H1 (cell line): ENCODE measurements around the gene PTH1R. TPM values are rescaled to one million over a fixed set of nuclear protein-coding genes. Genes with fewer than 3 reads are reported as not detected.

ENCODE experiments used
- CHD1 ChIP-seq: IDR thresholded peaks from 2 replicates; pipeline ENCODE4 v1.6.1; 2012; ENCODE audit warnings: low read depth, low read length, improper control_type of control experiment
- CHD7 ChIP-seq: fragments of 300-600 bp; sonication (generic); IDR thresholded peaks from 2 replicates; pipeline ENCODE4 v1.7.1; 2012; ENCODE audit warnings: low read length, moderate library complexity, mild to moderate bottlenecking, inconsistent platforms; ENCODE audit not compliant: insufficient replicate concordance
- GTF2F1 ChIP-seq: IDR thresholded peaks from 2 replicates; pipeline ENCODE4 v1.6.1; 2012; ENCODE audit warnings: low read depth, low read length, improper control_type of control experiment, borderline replicate concordance
- JUND ChIP-seq: IDR thresholded peaks from 2 replicates; pipeline ENCODE4 v1.6.1; 2011; ENCODE audit warnings: mild to moderate bottlenecking, improper control_type of control experiment, low read length
- KDM1A ChIP-seq: fragments of 200-600, 300-600 bp; sonication (generic); IDR thresholded peaks from 2 replicates; pipeline ENCODE4 v1.7.1; 2016; ENCODE audit warnings: mild to moderate bottlenecking, low read length, borderline replicate concordance
- RAD21 ChIP-seq, 2 experiments: IDR thresholded peaks in 1 of 2; conservative IDR thresholded peaks in 1 of 2; 2 replicates each; pipeline ENCODE4 v1.6.1; 2011; ENCODE audit warnings: low read depth in 2 of 2, low read length in 2 of 2, improper control_type of control experiment in 1 of 2, inconsistent platforms in 1 of 2, mild to moderate bottlenecking in 1 of 2, moderate library complexity in 1 of 2
- RNF2 ChIP-seq: fragments of 200-900, 300-1000 bp; sonication (generic); IDR thresholded peaks from 2 replicates; pipeline ENCODE4 v1.7.1; 2016; ENCODE audit warnings: borderline replicate concordance, low read depth, mild to moderate bottlenecking, antibody characterized with exemption, low read length; ENCODE audit not compliant: poor library complexity, severe bottlenecking; ENCODE audit errors: missing control alignments
- SP1 ChIP-seq: IDR thresholded peaks from 2 replicates; pipeline ENCODE4 v1.6.1; 2011; ENCODE audit warnings: low read depth, low read length
- polyA plus RNA-seq, 7 experiments: library from polyadenylated mRNA; depleted of rRNA in 3 of 7; stranded (reverse) in 5 of 7; unstranded in 2 of 7; fragments of >200 nt in 5 of 7; fragments of 200-250 nt in 2 of 7; gene quantifications; 1 replicate in 5 of 7; 2 replicates in 1 of 7; 4 replicates in 1 of 7; pipeline versions ENCODE4 v1.2.1 to v1.2.3, GENCODE V29; 2011 to 2013; ENCODE audit warnings: missing spikeins in 2 of 7, mixed read lengths in 2 of 7
- total RNA-seq: library from RNA; stranded (reverse); fragmentation: NEBNext Ultra II Directional; extraction: Animal tissue kit (Norgen Biotek cat#: 25700); gene quantifications from 2 replicates; pipeline ENCODE4 v1.2.1, GENCODE V29; 2021

Gene PTH1R
- total and polyA plus RNA-seq, 2 of the 8 experiments (the other 6 are each of a cell fraction or from before 2014, with no cell fraction given), result 0.57 to 1.5 TPM

GRCh38 chr3:46897031-46897430, 19.5 kb downstream of the PTH1R start (continued):
- no peak for TF ChIP-seq CHD7
- TF ChIP-seq JUND, result no peak
- TF ChIP-seq GTF2F1, result no peak
- TF ChIP-seq KDM1A, result no peak
- TF ChIP-seq RAD21 (IDR thresholded peaks at IDR 0.05 in 1 of 2, conservative IDR thresholded peaks at IDR 0.05 in 1 of 2; ENCODE audit: low read depth in 2 of 2, low read length in 2 of 2), result no peak
- TF ChIP-seq RNF2, result no peak
- no peak for TF ChIP-seq SP1
- no peak for TF ChIP-seq CHD1
